ENCODE results near the gene HMGCS1. TPM values are rescaled to one million over a fixed set of nuclear protein-coding genes. Genes with fewer than 3 reads are reported as not detected.
A peak's percentile ranks its signal among the peaks of the same experiment; 100 is the strongest.

HMGCS1 gene
- total and polyA plus RNA-seq, 2 donors = 22.8 to 108 TPM

- 60% methylated on average over 1 of the region's 1 CpG for WGBS
- H3K27ac ChIP-seq (ENCODE audit: low read depth) = no peak overlapping the region
Observed at GRCh38 chr5:43305948-43306565, 7.2 kb downstream of the HMGCS1 start.

GRCh38 chr5:43304525-43304924 is 8.7 kb downstream of the HMGCS1 start:
- 46% methylated on average over 1 of the region's 1 CpG for WGBS
- Histone ChIP-seq H3K27ac (ENCODE audit: low read depth) (no peak overlapping the region), H3K36me3 (ENCODE audit: insufficient read depth) (no peaks in the 10 kb centered on the region), H3K4me3 (ENCODE audit: low read depth, low read length) (no peak overlapping the region), H3K4me1 (ENCODE audit: insufficient read depth) (no peaks in the 10 kb centered on the region)
- no peak for DNase-seq (ENCODE audit: extremely low spot score)

More at GRCh38 chr5:43305948-43306565, 7.2 kb downstream of the HMGCS1 start:
- Histone ChIP-seq H3K4me3 (ENCODE audit: low read depth, low read length) (no peak overlapping the region), H3K4me1 (ENCODE audit: insufficient read depth) (peaks cover 2% of the 10 kb centered on the region), H3K36me3 (ENCODE audit: insufficient read depth) (no peaks in the 10 kb centered on the region)
- DNase-seq (ENCODE audit: extremely low spot score) = peak; percentile 53

- Histone ChIP-seq H3K4me3 (ENCODE audit: low read depth, low read length) (no peak overlapping the region), H3K4me1 (ENCODE audit: insufficient read depth) (no peaks in the 10 kb centered on the region), H3K36me3 (ENCODE audit: insufficient read depth) (peaks cover 2% of the 10 kb centered on the region), H3K27ac (ENCODE audit: low read depth) (no peak overlapping the region)
- DNase-seq (ENCODE audit: extremely low spot score) = no peak
- 90% methylated on average over 4 of the region's 4 CpGs for WGBS
Observed at GRCh38 chr5:43303242-43303641, 10.0 kb downstream of the HMGCS1 start.

- H3K36me3 ChIP-seq (ENCODE audit: insufficient read depth) = peaks cover 4% of the 10 kb centered on the region
- H3K27ac ChIP-seq (ENCODE audit: low read depth) = no peak overlapping the region
- no peak overlapping the region for H3K4me3 ChIP-seq (ENCODE audit: low read depth, low read length)
- H3K4me1 ChIP-seq (ENCODE audit: insufficient read depth) = no peaks in the 10 kb centered on the region
- 95% methylated on average over 3 of the region's 3 CpGs for whole genome bisulfite sequencing
- no peak for DNase-seq (ENCODE audit: extremely low spot score)
Observed at GRCh38 chr5:43302481-43302880, 10.7 kb downstream of the HMGCS1 start.

- Histone ChIP-seq H3K4me1 (ENCODE audit: insufficient read depth) (no peaks in the 10 kb centered on the region), H3K4me3 (ENCODE audit: low read depth, low read length) (no peak overlapping the region), H3K27ac (ENCODE audit: low read depth) (no peak overlapping the region), H3K36me3 (ENCODE audit: insufficient read depth) (peaks cover 6% of the 10 kb centered on the region)
- no peak for DNase-seq (ENCODE audit: extremely low spot score)
- WGBS = 55% methylated on average over 3 of the region's 3 CpGs
Observed at GRCh38 chr5:43301653-43302091, 11.5 kb downstream of the HMGCS1 start.

GRCh38 chr5:43300112-43300511 is 13.1 kb downstream of the HMGCS1 start:
- no peak for DNase-seq (ENCODE audit: extremely low spot score)
- Histone ChIP-seq H3K27ac (ENCODE audit: low read depth) (no peak overlapping the region), H3K4me3 (ENCODE audit: low read depth, low read length) (no peak overlapping the region), H3K4me1 (ENCODE audit: insufficient read depth) (no peaks in the 10 kb centered on the region), H3K36me3 (ENCODE audit: insufficient read depth) (peaks cover 8% of the 10 kb centered on the region)
- 93% methylated on average over 1 of the region's 1 CpG for WGBS

- Histone ChIP-seq H3K4me1 (ENCODE audit: insufficient read depth) (no peaks in the 10 kb centered on the region), H3K27ac (ENCODE audit: low read depth) (no peak overlapping the region), H3K4me3 (ENCODE audit: low read depth, low read length) (no peak overlapping the region), H3K36me3 (ENCODE audit: insufficient read depth) (peaks cover 8% of the 10 kb centered on the region)
- DNase-seq (ENCODE audit: extremely low spot score) = no peak
- 86% methylated on average over 5 of the region's 5 CpGs for WGBS
Observed at GRCh38 chr5:43298443-43298842, 14.8 kb downstream of the HMGCS1 start.

- Histone ChIP-seq H3K4me1 (ENCODE audit: insufficient read depth) (no peaks in the 10 kb centered on the region), H3K27ac (ENCODE audit: low read depth) (no peak overlapping the region)
Observed at GRCh38 chr5:43296835-43297234, 16.4 kb downstream of the HMGCS1 start.

GRCh38 chr5:43295202-43295601 is 18.0 kb downstream of the HMGCS1 start:
- Histone ChIP-seq H3K27ac (ENCODE audit: low read depth) (no peak overlapping the region), H3K4me1 (ENCODE audit: insufficient read depth) (no peaks in the 10 kb centered on the region), H3K36me3 (ENCODE audit: insufficient read depth) (peaks cover 10% of the 10 kb centered on the region), H3K4me3 (ENCODE audit: low read depth, low read length) (no peak overlapping the region)
- WGBS = 70% methylated on average over 2 of the region's 2 CpGs
- no peak for DNase-seq (ENCODE audit: extremely low spot score)

More at GRCh38 chr5:43296835-43297234, 16.4 kb downstream of the HMGCS1 start:
- DNase-seq (ENCODE audit: extremely low spot score) = no peak
- no peak overlapping the region for H3K4me3 ChIP-seq (ENCODE audit: low read depth, low read length)
- WGBS = 87% methylated on average over 2 of the region's 2 CpGs
- H3K36me3 ChIP-seq (ENCODE audit: insufficient read depth) = peaks cover 10% of the 10 kb centered on the region

GRCh38 chr5:43294226-43294625 is 19.0 kb downstream of the HMGCS1 start:
- H3K4me3 ChIP-seq (ENCODE audit: low read depth, low read length) = no peak overlapping the region
- peaks cover 10% of the 10 kb centered on the region for H3K36me3 ChIP-seq (ENCODE audit: insufficient read depth)
- no peaks in the 10 kb centered on the region for H3K4me1 ChIP-seq (ENCODE audit: insufficient read depth)
- no peak for DNase-seq (ENCODE audit: extremely low spot score)
- no peak overlapping the region for H3K27ac ChIP-seq (ENCODE audit: low read depth)

GRCh38 chr5:43290726-43291125 is 22.5 kb downstream of the HMGCS1 start:
- Histone ChIP-seq H3K4me3 (ENCODE audit: low read depth, low read length) (no peak overlapping the region), H3K4me1 (ENCODE audit: insufficient read depth) (no peaks in the 10 kb centered on the region), H3K36me3 (ENCODE audit: insufficient read depth) (peaks cover 6% of the 10 kb centered on the region), H3K27ac (ENCODE audit: low read depth) (no peak overlapping the region)
- DNase-seq (ENCODE audit: extremely low spot score) = no peak
- WGBS = 74% methylated on average over 2 of the region's 2 CpGs

GRCh38 chr5:43288269-43288831 is 24.9 kb downstream of the HMGCS1 start:
- Histone ChIP-seq H3K4me1 (ENCODE audit: insufficient read depth) (no peaks in the 10 kb centered on the region), H3K27ac (ENCODE audit: low read depth) (no peak overlapping the region), H3K36me3 (ENCODE audit: insufficient read depth) (peaks cover 4% of the 10 kb centered on the region), H3K4me3 (ENCODE audit: low read depth, low read length) (no peak overlapping the region)
- no peak for DNase-seq (ENCODE audit: extremely low spot score)
- 85% methylated on average over 1 of the region's 1 CpG for WGBS

- Histone ChIP-seq H3K4me3 (ENCODE audit: low read depth, low read length) (no peak overlapping the region), H3K4me1 (ENCODE audit: insufficient read depth) (no peaks in the 10 kb centered on the region), H3K36me3 (ENCODE audit: insufficient read depth) (peaks cover 4% of the 10 kb centered on the region), H3K27ac (ENCODE audit: low read depth) (no peak overlapping the region)
- no peak for DNase-seq (ENCODE audit: extremely low spot score)
- WGBS = 98% methylated on average over 4 of the region's 4 CpGs
Observed at GRCh38 chr5:43287493-43287892, 25.7 kb downstream of the HMGCS1 start.

GRCh38 chr5:43286623-43287022 is 26.6 kb downstream of the HMGCS1 start:
- Histone ChIP-seq H3K4me1 (ENCODE audit: insufficient read depth) (no peaks in the 10 kb centered on the region), H3K36me3 (ENCODE audit: insufficient read depth) (peaks cover 2% of the 10 kb centered on the region), H3K27ac (ENCODE audit: low read depth) (no peak overlapping the region), H3K4me3 (ENCODE audit: low read depth, low read length) (no peak overlapping the region)
- DNase-seq (ENCODE audit: extremely low spot score) = no peak
